IMR-90 (cell line): Measurements from ENCODE around the gene SPAG5. TPM values are rescaled to one million over a fixed set of nuclear protein-coding genes. Genes with fewer than 3 reads are reported as not detected.

Experiments
- ATAC-seq: fragments of 200-7000 bp; cut with Tn5 transposase; 2 replicates; pipeline ENCODE4 v1.9.1; 2020; ENCODE audit warnings: low read depth, mild to moderate bottlenecking, moderate library complexity
- BruUV-seq: library from RNA; stranded (reverse); fragments of 400-500 nt; replicated peaks from 2 replicates; lab custom pipeline; 2021; lab: Mats Ljungman, UMichigan
- CTCF ChIA-PET: fragments of 300-600 bp; formaldehyde crosslinking; extraction: SDS; loops from one replicate; lab custom pipeline; 2021; ENCODE audit warnings: antibody characterized with exemption; lab: Yijun Ruan, JAX
- POLR2A ChIA-PET: fragments of 300-600 bp; sonication (Branson Sonifier 250); formaldehyde crosslinking; loops from one replicate; lab custom pipeline; 2022; ENCODE audit warnings: antibody characterized with exemption; ENCODE audit not compliant: unreplicated experiment; lab: Charles Lee
- DNase-seq: peaks from one replicate; pipeline ENCODE4 v3.0.0; 2013
- H2AFZ ChIP-seq: replicated peaks from 2 replicates; pipeline ENCODE3; 2013; ENCODE audit warnings: low read length, mild to moderate bottlenecking; ENCODE audit not compliant: poor library complexity
- H2AK5ac ChIP-seq: 2 replicates; pipeline ENCODE4 v1.6.1; 2013; ENCODE audit warnings: low read depth, low read length, inconsistent platforms
- H2AK9ac ChIP-seq: replicated peaks from 2 replicates; pipeline ENCODE3; 2013; ENCODE audit warnings: mild to moderate bottlenecking, low read depth, low read length, moderate library complexity; ENCODE audit not compliant: poor library complexity
- H2BK120ac ChIP-seq: 2 replicates; pipeline ENCODE4 v1.6.1; 2013; ENCODE audit warnings: low read depth, low read length, inconsistent platforms
- H2BK15ac ChIP-seq: 3 replicates; pipeline ENCODE4 v1.6.1; 2013; ENCODE audit warnings: low read depth, low read length, inconsistent platforms
- H2BK20ac ChIP-seq: 2 replicates; pipeline ENCODE4 v1.6.1; 2013; ENCODE audit warnings: low read depth, mild to moderate bottlenecking, inconsistent platforms, low read length, moderate library complexity
- H2BK5ac ChIP-seq: 2 replicates; pipeline ENCODE4 v1.6.1; 2013; ENCODE audit warnings: mild to moderate bottlenecking, low read depth, low read length, inconsistent platforms; ENCODE audit not compliant: poor library complexity, severe bottlenecking
- H3K14ac ChIP-seq: replicated peaks from 2 replicates; pipeline ENCODE4 v1.6.1; 2013; ENCODE audit warnings: low read depth, low read length, inconsistent platforms
- H3K18ac ChIP-seq: 2 replicates; pipeline ENCODE4 v1.6.1; 2013; ENCODE audit warnings: low read depth, low read length, control low read depth
- H3K23ac ChIP-seq: 2 replicates; pipeline ENCODE4 v1.6.1; 2013; ENCODE audit warnings: low read depth, low read length, inconsistent platforms
- H3K27ac ChIP-seq: 2 replicates; pipeline ENCODE4 v1.5.1; 2013; ENCODE audit warnings: mild to moderate bottlenecking, control low read depth, low read length; ENCODE audit not compliant: insufficient read depth
- H3K27me3 ChIP-seq: 2 replicates; pipeline ENCODE4 v1.6.1; 2013; ENCODE audit warnings: low read length; ENCODE audit not compliant: control insufficient read depth, insufficient read depth
- H3K36me3 ChIP-seq: 2 replicates; pipeline ENCODE4 v1.6.1; 2013; ENCODE audit warnings: low read length, mixed read lengths; ENCODE audit not compliant: control insufficient read depth, insufficient read depth
- H3K4ac ChIP-seq: 2 replicates; pipeline ENCODE4 v1.6.1; 2013; ENCODE audit warnings: low read depth, low read length, inconsistent platforms
- H3K4me1 ChIP-seq: 2 replicates; pipeline ENCODE4 v1.6.1; 2013; ENCODE audit warnings: low read length, mixed read lengths; ENCODE audit not compliant: control insufficient read depth, insufficient read depth
- H3K4me2 ChIP-seq: 2 replicates; pipeline ENCODE4 v1.6.1; 2013; ENCODE audit warnings: low read depth, mild to moderate bottlenecking, control low read depth, low read length, moderate library complexity
- H3K4me3 ChIP-seq: 2 replicates; pipeline ENCODE4 v1.5.1; 2013; ENCODE audit warnings: low read depth, mild to moderate bottlenecking, control low read depth, low read length, moderate library complexity; ENCODE audit not compliant: insufficient read depth
- H3K56ac ChIP-seq: 2 replicates; pipeline ENCODE4 v1.6.1; 2013; ENCODE audit warnings: low read length, inconsistent platforms; ENCODE audit not compliant: insufficient read depth; ENCODE audit errors: extremely low read depth
- H3K79me1 ChIP-seq, 2 experiments: 2 replicates each; pipeline ENCODE4 v1.6.1; 2013; ENCODE audit warnings: low read length in 2 of 2, inconsistent platforms in 1 of 2, low read depth in 1 of 2
- H3K9ac ChIP-seq: 2 replicates; pipeline ENCODE4 v1.6.1; 2013; ENCODE audit warnings: low read depth, low read length, control low read depth
- H3K9me1 ChIP-seq: 2 replicates; pipeline ENCODE4 v1.6.1; 2013; ENCODE audit warnings: low read length, inconsistent platforms; ENCODE audit not compliant: insufficient read depth
- H3K9me3 ChIP-seq: 2 replicates; pipeline ENCODE4 v1.6.1; 2013; ENCODE audit warnings: low read length; ENCODE audit not compliant: control insufficient read depth, insufficient read depth
- H4K20me1 ChIP-seq: 2 replicates; pipeline ENCODE4 v1.6.1; 2013; ENCODE audit warnings: low read length, inconsistent platforms; ENCODE audit not compliant: insufficient read depth
- H4K5ac ChIP-seq: 2 replicates; pipeline ENCODE4 v1.6.1; 2013; ENCODE audit warnings: mild to moderate bottlenecking, low read depth, low read length, control low read depth
- H4K8ac ChIP-seq, 2 experiments: 2 replicates each; pipeline ENCODE4 v1.6.1; 2013; ENCODE audit warnings: low read depth in 2 of 2, low read length in 2 of 2, control low read depth in 1 of 2, inconsistent platforms in 1 of 2
- H4K91ac ChIP-seq: 2 replicates; pipeline ENCODE4 v1.6.1; 2013; ENCODE audit warnings: low read depth, low read length, inconsistent platforms; ENCODE audit not compliant: insufficient read depth
- CEBPB ChIP-seq: IDR thresholded peaks from 2 replicates; pipeline ENCODE4 v1.6.1; 2012; ENCODE audit warnings: low read depth, low read length, improper control_type of control experiment
- MAZ ChIP-seq: IDR thresholded peaks from 2 replicates; pipeline ENCODE4 v1.6.1; 2012; ENCODE audit warnings: low read depth, mild to moderate bottlenecking, low read length, improper control_type of control experiment, moderate library complexity, borderline replicate concordance
- RFX5 ChIP-seq: IDR thresholded peaks from 2 replicates; pipeline ENCODE4 v1.8.0; 2012; ENCODE audit warnings: low read depth, mild to moderate bottlenecking, low read length, moderate library complexity
- WGBS, 2 experiments: methylation state at CpG; one replicate each; pipeline versions ENCODE4 v1.1.5 to v1.1.7; 2013; ENCODE audit warnings: missing lambda C conversion rate in 2 of 2; ENCODE audit not compliant: insufficient read length in 1 of 2; ENCODE audit errors: extremely low coverage in 2 of 2; 5-methylcytosine and 5-hydroxymethylcytosine counted together
- dilution Hi-C: fragments of 300-500 bp; cut with HindIII; formaldehyde crosslinking; loops from one replicate; pipeline ENCODE4 v1.14.3; 2018; ENCODE audit warnings: low sequenced_read_pairs; ENCODE audit not compliant: unreplicated experiment
- in situ Hi-C: fragments of 300-500 bp; cut with MboI; formaldehyde crosslinking; loops from 3 replicates; pipeline ENCODE4 v1.14.3; 2019; ENCODE audit warnings: low sequenced_read_pairs, inconsistent platforms, mixed read lengths
- intact Hi-C: fragments of 100-400 bp; cut with micrococcal nuclease; formaldehyde crosslinking; loops from 2 replicates; pipeline ENCODE4 v1.10.0; 2022
- polyA plus RNA-seq, 3 experiments: library from polyadenylated mRNA; depleted of rRNA; stranded (reverse); fragments of >200 nt; gene quantifications; 2 replicates each; pipeline ENCODE4 v1.2.3, GENCODE V29; 2012; ENCODE audit warnings: low replicate concordance in 1 of 3
- total RNA-seq: library from RNA; depleted of rRNA; stranded (reverse); fragments of >200 nt; gene quantifications from 2 replicates; pipeline ENCODE4 v1.2.3, GENCODE V29; 2012

Gene SPAG5
- total and polyA plus RNA-seq, 2 of the 4 experiments (the other 2 are of a cell fraction): 40.3 to 60.8 TPM

- Histone ChIP-seq H2AK9ac (no peak overlapping the region), H3K56ac (no peak overlapping the region), H3K79me1 (peaks cover 0 to 11% of the 10 kb centered on the region in 2 experiments; a peak in 2 of 4 replicates), H3K14ac (no peak overlapping the region), H4K91ac (no peak overlapping the region), H4K8ac (no peak overlapping the region), H3K9ac (no peak overlapping the region), H2AK5ac (no peak overlapping the region), H2BK15ac (no peak overlapping the region), H2AFZ (no peak overlapping the region), H3K18ac (no peak overlapping the region), H2BK5ac (no peak overlapping the region), H3K4me2 (no peak overlapping the region), H3K9me1 (no peaks in the 10 kb centered on the region), H3K4ac (no peak overlapping the region), H3K4me1 (no peaks in the 10 kb centered on the region), H4K20me1 (no peaks in the 10 kb centered on the region), H2BK20ac (no peak overlapping the region), H3K36me3 (peaks cover 72% of the 10 kb centered on the region), H3K27ac (no peak overlapping the region), H4K5ac (no peak overlapping the region), H3K27me3 (no peaks in the 10 kb centered on the region), H3K9me3 (no peaks in the 10 kb centered on the region), H2BK120ac (no peak overlapping the region), H3K4me3 (no peak overlapping the region), H3K23ac (no peak overlapping the region)
- ChIA-PET CTCF (no interaction called here), POLR2A (no interaction called here)
- dilution Hi-C loops (no loop called here), intact Hi-C loops (no loop called here), in situ Hi-C loops (no loop called here)
- no peak for TF ChIP-seq RFX5
- TF ChIP-seq MAZ: no peak
- TF ChIP-seq CEBPB: peak; percentile 24; the same call in 1 of the 2 replicates
- WGBS, 2 experiments: no CpG with 5 or more reads among the region's 2 CpGs
- no TSS peak for BruUV-seq
- ATAC-seq (no peak), DNase-seq (no peak)
Observed at GRCh38 chr17:28620010-28620409, 21.2 kb upstream of the SPAG5 start.
